ENCODE data around the gene CACNA1C.

GRCh38 chr12:2347844-2348481 lies 295.2 kb downstream of the CACNA1C start:
- TF ChIP-seq CTCF (IDR thresholded peaks at IDR 0.05) = no peak
- no peak for TF ChIP-seq POLR2AphosphoS5 (IDR thresholded peaks at IDR 0.05)
- no peak for TF ChIP-seq POLR2A (IDR thresholded peaks at IDR 0.05; ENCODE audit: low read depth)
- no peak for TF ChIP-seq EP300 (IDR thresholded peaks at IDR 0.05)
